NCI-H748 (cell line): Measurements from ENCODE around the gene MEI4.
"Not testable (repeated sequence)": the region's sequence is repeated elsewhere in the genome, so short reads cannot be mapped to it uniquely, and the experiment has no call there.

Source experiments
- DNase-seq: peaks from one replicate; lab custom pipeline; 2025; ENCODE audit not compliant: unreplicated experiment; lab: John Stamatoyannopoulos, UW

MEI4 gene

GRCh38 chr6:77652739-77653138, at the start of gene MEI4:
Gene MEI4, plus strand, starts transcription at chr6:77653039. Its CDS starts 37,633 bp downstream, at chr6:77690672.
- DNase-seq, result no peak

- no peak for DNase-seq
Observed at GRCh38 chr6:77604476-77604875, 48.4 kb upstream of the MEI4 start.

GRCh38 chr6:77607004-77607403, 45.8 kb upstream of the MEI4 start:
- DNase-seq, result no peak

- no peak for DNase-seq
Observed at GRCh38 chr6:77609106-77609505, 43.7 kb upstream of the MEI4 start.

- no peak for DNase-seq
Observed at GRCh38 chr6:77619114-77619513, 33.7 kb upstream of the MEI4 start.

- DNase-seq, result peak; percentile 70
Observed at GRCh38 chr6:77620278-77620882, 32.5 kb upstream of the MEI4 start.

GRCh38 chr6:77624515-77624914, 28.3 kb upstream of the MEI4 start:
- peak; percentile 34 for DNase-seq

GRCh38 chr6:77626426-77626825, 26.4 kb upstream of the MEI4 start:
- no peak for DNase-seq

- no peak for DNase-seq
Observed at GRCh38 chr6:77630014-77630413, 22.8 kb upstream of the MEI4 start.

GRCh38 chr6:77633471-77633870, 19.4 kb upstream of the MEI4 start:
- DNase-seq, result no peak

- no peak for DNase-seq
Observed at GRCh38 chr6:77633993-77634715, 18.7 kb upstream of the MEI4 start.

- DNase-seq, result no peak
Observed at GRCh38 chr6:77638129-77638830, 14.6 kb upstream of the MEI4 start.

- DNase-seq, result no peak
Observed at GRCh38 chr6:77644102-77644705, 8.6 kb upstream of the MEI4 start.

GRCh38 chr6:77650098-77650663, 2.7 kb upstream of the MEI4 start:
- DNase-seq, result no peak

GRCh38 chr6:77653816-77654215, 977 bp downstream of the MEI4 start:
- DNase-seq, result no peak

GRCh38 chr6:77655035-77655434, 2.2 kb downstream of the MEI4 start:
- not testable (repeated sequence) for DNase-seq

- DNase-seq, result no peak
Observed at GRCh38 chr6:77656999-77657764, 4.3 kb downstream of the MEI4 start.

- no peak for DNase-seq
Observed at GRCh38 chr6:77666340-77666739, 13.5 kb downstream of the MEI4 start.

- no peak for DNase-seq
Observed at GRCh38 chr6:77666846-77667245, 14.0 kb downstream of the MEI4 start.

GRCh38 chr6:77669913-77670312, 17.1 kb downstream of the MEI4 start:
- no peak for DNase-seq

GRCh38 chr6:77674211-77674610, 21.4 kb downstream of the MEI4 start:
- DNase-seq, result no peak
